Right ventricle myocardium superior (tissue), 1 donor: ENCODE data around the gene VAPB. TPM values are rescaled to one million over a fixed set of nuclear protein-coding genes. Genes with fewer than 3 reads are reported as not detected.
A peak's percentile ranks its signal among the peaks of the same experiment; 100 is the strongest.

ENCODE experiments used
- ATAC-seq: fragments of 200-7000 bp; cut with Tn5 transposase; one replicate; pipeline ENCODE4 v1.9.1; 2020; ENCODE audit warnings: mild to moderate bottlenecking; ENCODE audit not compliant: poor library complexity
- DNase-seq: peaks from one replicate; pipeline ENCODE4 v3.0.0-alpha.2; 2020
- intact Hi-C: fragments of 100-400 bp; cut with DNase I; formaldehyde crosslinking; loops from one replicate; pipeline ENCODE4 v1.11.2; 2022
- total RNA-seq: library from RNA; stranded (reverse); fragmentation: NEBNext Ultra II Directional; extraction: Animal tissue kit (Norgen Biotek cat#: 25700); gene quantifications from one replicate; pipeline ENCODE4 v1.2.1, GENCODE V29; 2021
- donor health status: DM: no; HTN: yes; CAD: no; lungs with severe emphysema.

Gene VAPB
- total RNA-seq, 1 donor from 2014 or later = 66.7 TPM

GRCh38 chr20:58470336-58471192 lies 81.5 kb downstream of the VAPB start:
- intact Hi-C loops = no loop called here
- ATAC-seq (peak; percentile 5), DNase-seq (no peak)

- DNase-seq (peak; percentile 81), ATAC-seq (peak; percentile 94)
- intact Hi-C loops = no loop called here
Observed at GRCh38 chr20:58471193-58472164, 82.5 kb downstream of the VAPB start.

GRCh38 chr20:58472273-58473018 lies 83.4 kb downstream of the VAPB start:
- intact Hi-C loops = no loop called here
- ATAC-seq (no peak), DNase-seq (no peak)

GRCh38 chr20:58473453-58474425 lies 84.7 kb downstream of the VAPB start:
- intact Hi-C loops = no loop called here
- DNase-seq (no peak), ATAC-seq (no peak)

GRCh38 chr20:58475466-58475865 lies 86.4 kb downstream of the VAPB start:
- ATAC-seq (no peak), DNase-seq (no peak)
- intact Hi-C loops = no loop called here

- DNase-seq (no peak), ATAC-seq (no peak)
- intact Hi-C loops = no loop called here
Observed at GRCh38 chr20:58478141-58478805, 89.2 kb downstream of the VAPB start.

- ATAC-seq = peak; percentile 64
- intact Hi-C loops = no loop called here
- DNase-seq = peak; percentile 56
Observed at GRCh38 chr20:58479726-58480440, 90.9 kb downstream of the VAPB start.

- intact Hi-C loops = no loop called here
- DNase-seq (no peak), ATAC-seq (peak; percentile 63)
Observed at GRCh38 chr20:58480551-58481336, 91.7 kb downstream of the VAPB start.

GRCh38 chr20:58481481-58482021 lies 92.5 kb downstream of the VAPB start:
- intact Hi-C loops = no loop called here
- DNase-seq (no peak), ATAC-seq (peak; percentile 77)

GRCh38 chr20:58482416-58482815 lies 93.4 kb downstream of the VAPB start:
- intact Hi-C loops = no loop called here
- DNase-seq (no peak), ATAC-seq (no peak)

GRCh38 chr20:58483051-58483450 lies 94.0 kb downstream of the VAPB start:
- intact Hi-C loops = no loop called here
- ATAC-seq (no peak), DNase-seq (no peak)

- DNase-seq = no peak
- no peak for ATAC-seq
- intact Hi-C loops = no loop called here
Observed at GRCh38 chr20:58483470-58483869, 94.4 kb downstream of the VAPB start.

- intact Hi-C loops = no loop called here
- DNase-seq (no peak), ATAC-seq (no peak)
Observed at GRCh38 chr20:58485393-58485792, 96.4 kb downstream of the VAPB start.

GRCh38 chr20:58486207-58486606 lies 97.2 kb downstream of the VAPB start:
- ATAC-seq (no peak), DNase-seq (no peak)
- intact Hi-C loops = no loop called here

GRCh38 chr20:58492074-58492718 lies 103.2 kb downstream of the VAPB start:
- intact Hi-C loops = no loop called here
- ATAC-seq (no peak), DNase-seq (no peak)
